HCT116 (cell line): ENCODE data around the gene TLR7.

Experiments used
- EZH2 ChIP-seq: fragments of 200-600 bp; sonication (generic); IDR thresholded peaks from 2 replicates; pipeline ENCODE4 v1.6.1; 2017; ENCODE audit warnings: antibody characterized with exemption, mixed run types
- POLR2AphosphoS5 ChIP-seq: IDR thresholded peaks from 2 replicates; pipeline ENCODE4 v1.6.1; 2011; ENCODE audit warnings: mild to moderate bottlenecking, low read depth, low read length, moderate library complexity
- SIN3A ChIP-seq: IDR thresholded peaks from 2 replicates; pipeline ENCODE4 v1.6.1; 2012; ENCODE audit warnings: low read depth
- YY1 ChIP-seq: IDR thresholded peaks from 2 replicates; pipeline ENCODE4 v1.6.1; 2011; ENCODE audit warnings: low read length, low read depth, moderate library complexity, mild to moderate bottlenecking; ENCODE audit not compliant: insufficient replicate concordance; ENCODE audit errors: extremely low read depth
- TF ChIP-seq, protein P1 (sequence below): IDR thresholded peaks from 2 replicates; pipeline ENCODE4 v1.6.1; 2012

DNA sequence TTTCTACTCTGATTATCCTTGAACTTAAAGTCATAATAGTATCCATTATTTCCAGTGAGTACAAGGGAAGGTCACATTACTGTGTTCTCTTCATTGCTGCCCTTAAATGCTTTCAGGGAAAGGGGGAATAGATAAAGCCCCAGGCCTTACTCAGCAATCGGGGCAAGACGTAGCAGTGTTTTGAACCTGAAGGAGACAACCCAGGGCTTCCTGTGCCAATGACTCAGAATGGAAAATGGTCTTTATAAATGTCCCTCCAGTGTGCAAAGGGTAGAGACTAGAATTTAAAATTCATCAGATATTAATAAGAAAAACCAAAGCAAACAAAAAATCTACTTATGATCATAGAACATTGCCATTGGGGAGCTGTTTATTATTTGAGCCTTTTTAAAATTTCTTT, 63.3 kb downstream of the TLR7 start:
- no peak for TF ChIP-seq EZH2
- no peak for TF ChIP-seq SIN3A
- TF ChIP-seq POLR2AphosphoS5 = no peak
- TF ChIP-seq, protein P1, sequence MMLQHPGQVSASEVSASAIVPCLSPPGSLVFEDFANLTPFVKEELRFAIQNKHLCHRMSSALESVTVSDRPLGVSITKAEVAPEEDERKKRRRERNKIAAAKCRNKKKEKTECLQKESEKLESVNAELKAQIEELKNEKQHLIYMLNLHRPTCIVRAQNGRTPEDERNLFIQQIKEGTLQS = no peak
- TF ChIP-seq YY1 = no peak
